Ecto neural progenitor cell (in vitro differentiated cells): Measurements from ENCODE around the gene ZGRF1.
"Not testable (repeated sequence)": the region's sequence is repeated elsewhere in the genome, so short reads cannot be mapped to it uniquely, and the experiment has no call there.

Source experiments
- DNase-seq: peaks from one replicate; pipeline ENCODE4 v3.0.0-alpha.2; 2018; ENCODE audit warnings: low spot score

The ZGRF1 gene

DNA sequence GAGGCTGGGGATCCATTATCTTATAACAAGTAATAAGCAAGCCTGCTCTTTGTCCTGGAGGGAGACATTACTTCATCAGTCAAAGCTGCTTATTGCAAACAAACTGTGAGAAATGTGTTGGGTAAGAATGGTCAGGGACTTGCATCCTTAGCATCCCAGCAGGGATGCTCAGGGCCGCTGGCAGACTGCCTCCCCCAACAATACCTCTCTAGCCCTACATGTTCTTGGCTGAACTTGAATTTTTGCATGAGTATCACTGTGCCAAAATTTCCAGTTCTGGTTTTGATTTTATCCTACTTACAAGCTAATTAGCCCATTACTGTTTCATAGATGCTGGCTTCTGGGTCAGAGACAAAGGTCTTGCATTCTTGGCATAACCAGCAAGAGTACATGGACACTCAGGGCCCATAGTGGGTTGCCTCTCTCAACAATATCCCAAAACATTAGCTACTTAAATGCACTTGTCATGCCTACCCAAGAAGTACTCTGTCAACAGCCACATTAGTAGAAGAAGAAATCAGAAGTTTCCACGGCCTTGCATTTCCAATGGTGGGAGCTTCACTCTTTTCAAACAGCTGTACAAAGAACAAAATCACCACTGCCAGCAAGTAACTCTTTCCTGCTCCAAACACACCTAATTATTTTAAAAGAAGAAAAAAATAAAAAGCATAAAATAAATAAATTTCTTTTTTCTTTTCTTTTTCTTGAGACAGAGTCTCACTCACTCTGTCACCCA is 78.9 kb downstream of the ZGRF1 start:
- DNase-seq: no peak

DNA sequence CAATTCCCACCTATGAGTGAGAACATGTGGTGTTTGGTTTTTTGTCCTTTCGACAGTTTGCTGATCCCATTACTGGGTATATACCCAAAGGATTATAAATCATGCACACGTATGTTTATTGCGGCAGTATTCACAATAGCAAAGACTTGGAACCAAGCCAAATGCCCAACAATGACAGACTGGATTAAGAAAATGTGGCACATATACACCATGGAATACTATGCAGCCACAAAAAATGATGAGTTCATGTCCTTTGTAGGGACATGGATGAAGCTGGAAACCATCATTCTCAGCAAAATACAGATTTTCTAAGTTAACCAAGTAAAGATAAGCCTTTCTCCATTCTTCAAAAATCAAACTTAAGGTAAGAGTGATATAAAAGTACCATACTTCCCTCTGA is 82.4 kb downstream of the ZGRF1 start:
- DNase-seq: not testable (repeated sequence)

DNA sequence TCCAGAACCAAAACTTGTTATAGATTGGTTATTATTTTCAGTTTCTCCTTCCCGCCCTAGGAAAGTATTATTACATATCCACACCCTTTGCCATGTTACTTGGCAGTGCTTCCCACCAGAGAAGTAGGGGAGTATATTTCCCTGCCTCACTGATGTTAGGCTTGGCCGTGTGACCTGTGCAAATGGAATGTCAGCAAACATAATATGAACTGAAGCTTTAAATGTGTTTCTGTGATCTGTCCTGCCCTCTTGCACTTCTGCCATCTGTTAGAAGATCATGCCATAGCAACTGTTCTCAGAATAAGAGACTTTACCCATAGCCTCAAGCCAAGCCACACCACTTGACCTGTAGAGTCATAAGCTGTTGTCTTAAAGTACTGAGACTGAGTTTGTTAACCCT is 84.0 kb downstream of the ZGRF1 start:
- no peak for DNase-seq

DNA sequence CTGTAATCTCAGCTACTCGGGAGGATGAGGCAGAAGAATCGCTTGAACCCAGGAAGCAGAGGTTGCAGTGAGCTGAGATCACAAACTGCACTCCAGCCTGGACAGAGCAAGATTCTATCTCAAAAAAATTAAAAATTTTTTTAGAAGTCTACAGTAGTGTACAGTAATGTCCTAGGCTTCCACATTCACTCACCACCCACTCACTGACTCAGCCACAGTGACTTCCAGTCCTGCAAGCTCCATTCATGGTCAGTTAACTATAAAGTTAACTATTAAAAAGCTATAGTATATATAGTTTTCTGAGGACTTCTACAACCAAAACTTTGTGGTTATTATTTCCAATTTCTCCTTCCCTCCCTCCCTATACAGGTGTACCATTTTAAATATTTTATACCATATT is 86.0 kb downstream of the ZGRF1 start:
- no peak for DNase-seq

DNA sequence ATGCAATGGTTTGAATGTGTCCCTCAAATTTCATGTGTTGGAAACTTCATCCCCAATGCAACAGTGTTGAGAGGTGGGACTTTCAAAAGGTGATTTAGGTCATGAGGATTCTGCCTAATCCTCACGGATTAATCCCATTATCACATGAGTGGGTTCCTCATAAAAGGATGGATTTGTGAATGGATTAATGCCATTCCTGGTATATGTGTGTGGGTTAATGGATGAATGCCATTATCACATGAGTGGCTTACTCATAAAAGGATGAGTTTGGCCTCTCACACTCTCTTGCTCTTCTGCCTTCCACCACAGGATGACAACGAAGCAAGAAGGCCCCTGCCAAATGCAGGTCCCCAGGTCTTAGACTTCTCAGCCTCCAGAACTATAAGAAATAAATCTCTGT is 90.2 kb downstream of the ZGRF1 start:
- DNase-seq: no peak

DNA sequence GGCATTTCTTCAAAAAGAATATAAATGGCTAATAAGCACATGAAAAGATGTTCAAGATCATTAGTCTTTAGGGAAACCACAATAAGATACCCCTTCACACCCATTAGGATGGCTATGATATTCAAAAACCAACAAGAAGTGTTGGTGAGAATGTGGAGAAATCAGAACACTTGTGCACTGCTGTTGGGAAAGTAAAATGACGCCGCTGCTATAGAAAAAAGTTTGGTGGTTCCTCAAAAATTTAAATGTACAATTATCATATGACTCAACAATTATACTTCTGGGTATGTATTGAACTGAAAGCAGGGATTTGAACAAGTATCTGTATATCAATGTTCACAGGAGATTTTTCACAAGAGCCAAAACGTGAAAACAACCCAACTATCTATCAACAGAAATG is 91.4 kb downstream of the ZGRF1 start:
- no peak for DNase-seq

DNA sequence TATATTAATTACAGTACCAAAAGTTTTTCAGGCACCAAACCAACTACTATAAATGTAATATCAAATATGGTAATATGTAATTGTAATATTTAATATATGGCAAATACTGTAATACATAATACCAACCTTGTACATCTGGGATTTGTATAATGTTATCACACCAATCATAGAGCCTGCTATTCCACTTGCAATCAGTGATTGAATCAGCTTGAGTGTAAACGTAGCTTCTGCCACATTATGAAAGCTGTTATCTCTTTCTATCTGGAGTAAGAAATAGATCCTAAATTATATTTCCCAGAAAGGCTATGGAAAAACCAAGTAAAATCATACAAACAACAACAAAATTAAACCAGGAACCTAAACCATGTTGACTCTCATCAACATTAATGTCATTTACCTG is 96.0 kb downstream of the ZGRF1 start:
- no peak for DNase-seq

DNA sequence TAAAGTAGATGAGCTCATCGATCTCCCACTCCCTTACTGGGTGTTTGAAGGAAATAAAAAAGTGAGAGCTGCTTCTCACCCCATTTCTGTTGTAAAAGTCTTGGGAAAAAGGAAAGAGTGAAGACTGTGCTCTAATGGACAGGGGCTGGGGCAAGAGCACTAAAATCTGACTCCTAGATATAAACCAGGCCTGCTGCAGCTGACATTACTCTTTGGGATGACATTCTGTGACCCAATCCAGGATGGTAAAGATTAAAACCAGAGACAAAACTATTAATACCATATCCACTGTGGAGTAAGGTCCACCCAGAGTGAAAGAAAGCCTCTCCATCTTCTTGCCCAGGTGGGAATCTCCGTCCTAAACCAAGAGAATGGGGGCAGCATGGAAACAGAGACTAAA is 100.6 kb downstream of the ZGRF1 start:
- DNase-seq: no peak

DNA sequence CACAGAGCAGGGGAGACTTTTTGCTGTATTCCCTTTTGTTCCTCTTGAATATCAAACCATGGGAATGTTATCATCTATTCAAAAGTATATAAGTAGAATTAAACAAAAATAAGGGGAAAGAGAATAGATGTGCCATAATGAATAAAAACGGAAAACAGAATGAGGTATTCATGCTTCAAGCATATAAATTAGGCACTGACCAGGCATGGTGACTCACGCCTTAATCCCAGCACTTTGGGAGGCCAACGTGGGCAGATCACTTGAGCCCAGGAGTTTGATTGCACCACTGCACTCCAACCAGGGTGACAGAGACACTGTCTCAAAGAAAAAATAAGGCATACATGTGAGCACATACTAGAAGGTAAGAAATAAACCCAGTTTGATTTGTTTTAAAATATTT is 104.4 kb downstream of the ZGRF1 start:
- DNase-seq: no peak

DNA sequence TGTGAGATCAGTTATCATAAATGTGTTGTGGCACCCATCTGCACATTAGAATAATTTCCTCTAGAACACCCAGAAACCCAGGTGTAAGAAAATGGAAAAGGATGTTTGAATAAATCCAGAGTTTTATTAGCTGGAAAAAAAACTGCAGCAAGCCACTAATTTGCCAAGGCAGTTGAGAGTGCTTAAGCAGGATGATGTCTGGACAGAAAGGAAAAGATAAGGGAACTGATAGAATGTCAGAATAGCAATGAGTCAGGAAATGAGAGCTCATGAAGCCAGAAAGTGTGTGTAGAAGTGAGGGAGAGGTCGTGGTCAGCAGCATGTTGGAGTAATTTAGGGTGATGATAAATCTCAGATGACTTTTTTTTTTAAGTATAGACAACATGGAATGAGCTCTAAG is 105.6 kb downstream of the ZGRF1 start:
- DNase-seq: no peak

DNA sequence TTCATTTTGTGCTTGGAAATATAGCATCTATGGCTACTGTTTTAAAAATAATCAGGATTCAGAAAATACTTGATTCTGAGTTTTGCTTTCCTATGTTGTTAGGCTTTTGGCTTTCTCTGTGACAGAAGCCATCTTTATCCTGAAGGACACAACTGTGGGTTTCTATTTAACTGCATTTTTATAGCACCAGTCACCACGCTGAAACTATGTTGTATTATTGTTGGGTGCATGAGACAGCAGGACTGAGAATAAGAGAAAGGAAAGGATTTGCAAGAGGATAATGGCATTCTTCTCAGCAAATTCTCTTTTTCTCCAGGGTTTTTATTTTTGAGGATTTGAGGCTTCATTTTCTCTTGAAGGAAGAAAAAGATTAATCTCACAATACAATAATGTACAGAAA is 110.6 kb downstream of the ZGRF1 start:
- no peak for DNase-seq

DNA sequence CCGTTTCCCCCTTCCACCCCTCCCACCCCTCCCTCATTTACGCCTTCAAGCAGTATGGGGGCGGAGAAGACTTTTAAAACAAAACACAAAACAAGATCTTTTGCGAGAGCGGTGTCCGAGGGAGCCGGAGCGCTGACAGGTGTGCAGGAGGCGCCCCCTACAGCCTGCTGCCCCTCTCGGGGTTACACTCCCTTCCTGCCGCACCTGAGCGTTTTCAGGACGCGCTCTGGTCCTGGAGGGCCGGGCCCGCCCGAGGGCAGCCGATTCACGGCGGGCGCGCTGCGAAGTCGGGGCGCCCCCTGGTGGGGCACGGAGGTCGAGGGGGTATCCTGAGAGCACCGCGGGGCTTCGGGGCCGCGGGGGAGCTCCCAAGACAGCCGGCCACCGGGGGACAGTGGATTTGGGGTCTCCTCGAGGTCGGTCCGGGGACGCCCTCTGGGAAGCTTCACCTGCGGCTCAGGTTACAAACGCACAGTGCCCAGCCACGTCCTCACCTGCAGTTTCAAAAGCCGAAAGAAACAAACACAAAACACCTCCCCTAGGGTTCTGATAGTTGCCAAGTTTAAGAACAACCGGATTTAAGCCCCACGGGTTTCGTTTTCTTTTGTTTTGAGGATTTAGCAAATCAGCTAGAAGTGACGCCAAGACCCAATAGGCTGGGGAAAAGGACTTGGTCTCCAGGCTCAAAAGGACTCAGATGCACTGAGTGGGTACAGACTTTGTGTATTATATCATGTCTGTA is 112.8 kb downstream of the ZGRF1 start:
- DNase-seq: peak; percentile 91

DNA sequence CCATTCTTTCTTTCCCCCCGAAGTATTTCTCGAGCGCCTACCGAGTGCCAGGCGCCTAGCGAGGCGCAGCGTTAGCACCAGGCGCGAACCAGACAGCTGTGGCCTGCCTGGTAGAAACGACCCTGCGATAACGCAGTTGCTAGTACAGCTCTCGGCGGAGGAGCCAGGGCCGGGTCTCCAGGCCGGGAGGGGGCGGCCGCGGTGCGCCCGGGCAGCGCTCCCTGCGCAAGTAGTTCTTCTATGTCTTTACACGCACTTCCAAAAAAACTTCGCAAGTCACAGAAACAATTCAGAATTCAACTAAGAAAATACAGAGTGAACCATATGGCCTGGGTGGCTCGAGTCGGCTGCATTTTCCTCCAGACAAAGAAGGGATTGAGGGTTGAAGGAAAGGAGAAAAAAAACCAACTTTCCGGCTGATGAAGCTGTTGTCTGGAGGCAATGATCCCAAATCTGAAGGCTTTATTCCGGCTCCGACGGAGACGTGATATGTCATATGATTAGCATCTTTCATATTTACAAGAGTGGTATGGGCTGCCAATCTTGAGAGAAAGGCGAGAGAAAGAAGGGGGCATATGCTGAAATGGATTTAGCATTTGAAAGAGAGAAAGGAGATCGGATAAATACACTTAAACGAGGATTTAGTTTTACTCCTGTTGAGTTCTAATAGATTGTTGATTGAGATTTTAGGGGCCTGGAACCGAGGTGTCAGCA is 113.5 kb downstream of the ZGRF1 start:
- peak; percentile 80 for DNase-seq

DNA sequence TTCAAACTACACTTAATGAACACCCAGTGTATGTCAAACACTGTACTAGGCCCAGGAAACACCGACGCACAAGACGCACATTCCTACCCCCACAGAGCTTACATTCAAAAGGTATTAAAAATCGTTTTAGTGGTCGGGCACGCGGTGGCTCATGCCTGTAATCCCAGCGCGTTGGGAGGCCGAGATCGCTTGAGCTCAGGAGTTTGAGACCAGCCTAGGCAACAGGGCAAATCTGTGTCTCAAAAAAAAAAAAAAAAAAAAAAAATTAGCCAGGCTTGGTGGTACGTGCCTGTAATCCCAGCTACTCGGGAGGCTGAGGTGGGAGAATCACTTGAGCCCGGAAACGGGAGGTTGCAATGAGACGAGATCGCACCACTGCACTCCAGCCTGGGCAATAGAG is 114.3 kb downstream of the ZGRF1 start:
- DNase-seq: not testable (repeated sequence)

DNA sequence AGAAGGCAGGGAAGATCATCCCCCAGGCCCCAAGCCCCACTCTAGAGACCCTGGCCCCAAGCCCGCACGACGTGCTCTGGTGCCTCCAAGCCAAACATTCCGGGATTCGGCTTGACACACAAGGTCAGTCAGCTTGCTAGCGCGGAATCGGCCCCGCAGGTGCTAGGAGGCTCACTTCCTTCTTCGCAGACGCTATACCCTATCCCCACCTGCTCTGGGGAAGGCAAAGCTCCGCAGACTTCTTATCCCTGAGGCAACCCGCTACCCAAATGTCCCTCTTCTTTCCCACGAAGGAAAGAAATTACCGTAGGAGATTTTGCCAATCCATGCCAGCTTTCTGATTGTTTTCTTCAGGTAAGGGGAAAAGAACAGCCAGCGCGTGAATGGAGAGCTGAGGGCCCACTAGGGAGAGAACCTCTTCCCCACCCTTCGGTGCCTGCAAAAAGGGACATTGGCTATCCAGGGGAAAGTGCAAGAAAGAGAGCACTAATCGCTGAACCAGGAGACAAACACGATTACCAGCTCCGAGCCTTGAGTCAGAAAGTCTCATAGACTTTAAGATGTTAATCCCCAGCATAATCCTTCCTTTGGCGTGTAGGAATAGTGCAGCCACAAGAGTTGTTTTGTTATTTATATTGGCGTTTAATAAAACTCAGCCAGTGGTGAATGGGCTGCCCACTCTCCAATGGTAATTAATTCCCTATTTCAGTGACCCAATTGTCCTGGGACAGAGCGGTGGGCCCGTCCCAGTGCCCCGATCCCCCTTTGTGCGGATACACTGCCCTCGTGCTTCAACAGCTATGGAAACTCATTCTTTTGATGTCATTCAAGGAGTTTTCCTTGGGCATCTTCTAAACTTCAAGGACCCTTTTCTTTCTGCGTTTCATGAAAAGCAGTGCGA is 115.3 kb downstream of the ZGRF1 start:
- peak; percentile 70 for DNase-seq

DNA sequence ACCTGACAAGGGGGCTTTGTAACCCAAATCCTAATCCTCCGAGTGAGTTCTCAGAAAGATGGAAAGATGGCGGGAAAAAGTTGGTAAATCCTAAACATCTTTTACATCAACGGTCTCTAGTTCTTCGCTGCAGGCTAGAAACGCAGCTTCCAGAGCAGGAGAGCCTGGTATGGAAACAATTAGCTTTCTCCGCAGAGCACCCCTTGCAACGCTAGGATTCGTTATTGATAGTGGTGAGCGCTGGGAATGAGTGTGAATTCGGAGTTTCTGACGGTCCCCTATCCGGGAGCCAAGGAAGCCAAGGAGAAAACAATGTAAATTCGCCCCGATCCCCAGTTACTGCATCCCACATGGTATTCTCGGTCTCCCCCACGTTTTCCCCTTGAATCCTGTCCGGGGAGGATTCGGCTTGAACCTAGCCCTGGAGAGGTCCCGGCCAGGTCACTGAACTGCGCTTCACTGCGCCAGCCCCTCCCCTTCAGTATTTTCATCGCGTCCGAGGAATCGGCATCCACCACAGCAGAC is 116.0 kb downstream of the ZGRF1 start:
- no peak for DNase-seq

DNA sequence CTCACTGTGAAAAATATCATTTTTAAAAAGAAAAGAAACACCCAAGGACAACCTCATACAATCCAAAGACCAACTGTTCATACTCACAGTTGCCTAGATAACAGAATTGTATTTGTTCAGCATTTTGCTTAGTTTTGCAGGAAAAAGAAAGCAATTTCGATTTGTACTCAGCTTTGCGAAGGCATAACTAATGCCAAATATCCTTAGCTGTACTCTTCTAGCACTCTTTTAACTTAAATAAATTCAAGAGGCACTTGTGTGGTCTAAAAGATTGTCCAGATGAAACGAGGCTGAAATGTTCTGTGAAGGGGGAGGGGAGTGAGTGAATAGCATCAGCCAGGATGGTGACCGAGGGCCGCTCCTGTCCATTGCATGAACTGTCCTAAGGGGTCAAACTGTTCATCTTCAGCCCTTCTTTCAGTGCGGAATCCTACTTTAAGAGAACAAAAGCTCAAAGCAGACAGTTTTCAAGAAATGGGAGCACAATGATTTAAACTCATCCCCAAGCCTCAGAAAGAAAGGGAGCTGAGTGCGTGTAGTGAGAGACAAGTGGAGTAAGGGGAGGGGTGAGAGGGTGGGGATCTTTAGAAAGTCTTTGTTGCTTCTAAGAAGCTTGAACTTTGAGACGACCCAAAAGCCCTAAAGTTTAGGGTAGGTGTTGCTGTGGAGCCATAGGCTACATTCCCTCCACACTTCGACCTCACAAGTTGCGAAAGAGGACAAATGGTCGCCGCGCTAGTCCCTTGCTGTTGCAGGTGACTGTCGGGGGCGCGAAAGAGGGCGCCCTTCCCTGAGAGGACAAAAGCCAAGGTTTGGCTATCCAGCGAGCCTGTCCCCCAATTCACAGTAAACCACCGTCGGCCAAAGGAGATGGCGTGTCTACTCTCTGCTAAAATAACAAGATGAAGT is 116.8 kb downstream of the ZGRF1 start:
- peak; percentile 72 for DNase-seq

DNA sequence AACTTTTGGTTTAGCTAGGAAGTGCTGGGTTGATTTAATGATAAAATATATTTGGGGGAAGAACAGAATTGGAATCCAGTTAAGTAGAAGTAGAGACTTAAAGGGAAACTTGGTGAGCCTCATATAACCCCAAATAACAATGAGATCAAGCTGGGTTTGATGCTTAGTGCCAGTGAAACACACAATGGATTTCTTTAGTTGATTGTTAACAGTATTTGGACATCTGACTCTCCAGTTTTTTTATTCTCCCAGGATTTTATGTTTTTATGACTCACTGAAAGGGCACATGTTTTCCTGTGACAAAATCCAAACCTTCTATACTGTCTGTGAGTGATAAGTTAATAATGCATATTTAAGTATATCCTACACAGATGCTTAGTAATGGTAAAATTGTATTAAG is 118.0 kb downstream of the ZGRF1 start:
- DNase-seq: no peak

DNA sequence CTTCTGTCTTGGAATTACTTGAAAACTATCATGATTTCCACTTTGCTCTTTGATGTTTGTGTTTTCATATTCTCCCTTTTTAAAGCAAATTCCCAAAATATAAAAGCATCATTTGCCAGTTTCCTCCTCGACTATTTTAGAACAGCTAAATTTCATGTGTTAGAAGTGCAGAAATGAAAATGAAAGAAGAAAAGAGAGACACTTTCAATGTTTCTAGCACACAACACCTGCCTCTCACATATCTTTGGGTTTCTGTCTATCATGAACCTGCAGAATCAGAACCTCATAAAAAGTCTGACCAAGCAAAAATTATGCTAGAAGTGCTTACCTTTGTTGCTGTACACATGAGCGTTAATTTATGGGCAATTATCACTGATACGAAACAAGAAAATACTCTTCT is 118.8 kb downstream of the ZGRF1 start:
- no peak for DNase-seq

DNA sequence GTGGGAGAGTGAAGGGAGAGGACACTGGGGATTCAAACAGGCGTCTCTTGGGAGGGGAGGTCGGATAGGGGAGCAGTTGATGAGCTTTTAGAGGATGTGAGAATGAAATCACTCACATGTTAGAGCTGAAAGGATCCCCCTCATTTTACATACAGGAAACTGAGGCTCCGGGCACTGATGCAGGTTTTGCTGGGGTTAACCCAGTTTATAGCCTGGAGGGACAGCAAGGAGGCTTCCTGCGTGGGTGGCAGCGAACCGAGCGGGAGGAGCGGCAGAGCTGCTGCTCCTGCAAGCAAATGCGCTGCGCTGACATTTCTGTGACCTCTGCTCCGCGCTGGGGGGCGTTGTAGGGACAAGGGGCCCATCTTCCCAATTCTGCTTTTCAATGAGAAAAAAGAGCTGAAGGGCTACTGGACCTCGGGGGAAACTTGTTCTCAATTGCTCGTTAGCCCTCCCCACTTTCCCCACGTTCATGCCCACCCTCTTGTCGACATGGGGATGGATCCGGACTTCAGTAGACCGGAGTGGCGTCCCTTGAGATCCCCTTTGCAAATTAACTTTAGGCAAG is 119.6 kb downstream of the ZGRF1 start:
- peak; percentile 69 for DNase-seq
